Stimulated activated CD4-positive, alpha-beta T cell treated with anti-CD3 and anti-CD28 coated beads, Interleukin-15, amount 100 ng/mL, for 1 hour (primary cell): ENCODE results near the gene TNS1.
"Not testable (repeated sequence)": the region's sequence is repeated elsewhere in the genome, so short reads cannot be mapped to it uniquely, and the experiment has no call there.

ENCODE experiments used
- DNase-seq, 2 donors: peaks; one replicate each; pipeline ENCODE4 v3.0.0-alpha.2; 2020; ENCODE audit warnings: low read depth in 1 of 2, low spot score in 1 of 2

The TNS1 gene

GRCh38 chr2:218029366-218030360, 26.9 kb upstream of the TNS1 start:
- no peak for DNase-seq

- DNase-seq, result no peak
Observed at GRCh38 chr2:218028562-218029348, 26.0 kb upstream of the TNS1 start.

GRCh38 chr2:218028189-218028495, 25.3 kb upstream of the TNS1 start:
- no peak for DNase-seq

GRCh38 chr2:218027426-218028188, 24.8 kb upstream of the TNS1 start:
- DNase-seq, result no peak

- DNase-seq, result no peak
Observed at GRCh38 chr2:218026676-218027425, 24.1 kb upstream of the TNS1 start.

- no peak for DNase-seq
Observed at GRCh38 chr2:218026244-218026643, 23.4 kb upstream of the TNS1 start.

- no peak for DNase-seq
Observed at GRCh38 chr2:218024871-218025270, 22.1 kb upstream of the TNS1 start.

GRCh38 chr2:218024336-218024735, 21.5 kb upstream of the TNS1 start:
- no peak for DNase-seq

- DNase-seq, result no peak
Observed at GRCh38 chr2:218023636-218024035, 20.8 kb upstream of the TNS1 start.

- no peak for DNase-seq
Observed at GRCh38 chr2:218022851-218023530, 20.2 kb upstream of the TNS1 start.

GRCh38 chr2:218022131-218022850, 19.5 kb upstream of the TNS1 start:
- DNase-seq, result no peak

- DNase-seq, result no peak
Observed at GRCh38 chr2:218021536-218022071, 18.8 kb upstream of the TNS1 start.

- no peak for DNase-seq
Observed at GRCh38 chr2:218020966-218021535, 18.3 kb upstream of the TNS1 start.

- DNase-seq, result no peak
Observed at GRCh38 chr2:218020281-218020680, 17.5 kb upstream of the TNS1 start.

- DNase-seq, result no peak
Observed at GRCh38 chr2:218019411-218020060, 16.7 kb upstream of the TNS1 start.

GRCh38 chr2:218018842-218019125, 16.0 kb upstream of the TNS1 start:
- DNase-seq, result not testable (repeated sequence)

- no peak for DNase-seq
Observed at GRCh38 chr2:218017211-218018053, 14.6 kb upstream of the TNS1 start.

- DNase-seq, result no peak
Observed at GRCh38 chr2:218016810-218017209, 14.0 kb upstream of the TNS1 start.
